Measurements from ENCODE around the gene RMND1.
"Not testable (repeated sequence)": the region's sequence is repeated elsewhere in the genome, so short reads cannot be mapped to it uniquely, and the experiment has no call there.

RMND1 gene

GRCh38 chr6:151452750-151453427 lies 963 bp upstream of the RMND1 start:
- DNase-seq (ENCODE audit: low spot score): peak; percentile 34

- no peak for DNase-seq (ENCODE audit: low spot score)
Measured at GRCh38 chr6:151451417-151451949, 443 bp downstream of the RMND1 start.

- DNase-seq (ENCODE audit: low spot score): not testable (repeated sequence)
Measured at GRCh38 chr6:151450928-151451327, 998 bp downstream of the RMND1 start.

GRCh38 chr6:151448623-151449022 lies 3.3 kb downstream of the RMND1 start:
- DNase-seq (ENCODE audit: low spot score): no peak

- no peak for DNase-seq (ENCODE audit: low spot score)
Measured at GRCh38 chr6:151447237-151447636, 4.7 kb downstream of the RMND1 start.

- DNase-seq (ENCODE audit: low spot score): no peak
Measured at GRCh38 chr6:151445482-151445881, 6.4 kb downstream of the RMND1 start.

- no peak for DNase-seq (ENCODE audit: low spot score)
Measured at GRCh38 chr6:151443911-151444621, 7.9 kb downstream of the RMND1 start.

- DNase-seq (ENCODE audit: low spot score): no peak
Measured at GRCh38 chr6:151443454-151443853, 8.5 kb downstream of the RMND1 start.

GRCh38 chr6:151442371-151442770 lies 9.6 kb downstream of the RMND1 start:
- no peak for DNase-seq (ENCODE audit: low spot score)

GRCh38 chr6:151441390-151442166 lies 10.3 kb downstream of the RMND1 start:
- DNase-seq (ENCODE audit: low spot score): no peak

- peak; percentile 40 for DNase-seq (ENCODE audit: low spot score)
Measured at GRCh38 chr6:151440930-151441329, 11.0 kb downstream of the RMND1 start.

- DNase-seq (ENCODE audit: low spot score): no peak
Measured at GRCh38 chr6:151440498-151440897, 11.4 kb downstream of the RMND1 start.

- no peak for DNase-seq (ENCODE audit: low spot score)
Measured at GRCh38 chr6:151437401-151437800, 14.5 kb downstream of the RMND1 start.

- no peak for DNase-seq (ENCODE audit: low spot score)
Measured at GRCh38 chr6:151436802-151437201, 15.1 kb downstream of the RMND1 start.

- DNase-seq (ENCODE audit: low spot score): no peak
Measured at GRCh38 chr6:151436300-151436699, 15.6 kb downstream of the RMND1 start.

GRCh38 chr6:151434369-151434768 lies 17.6 kb downstream of the RMND1 start:
- DNase-seq (ENCODE audit: low spot score): no peak

GRCh38 chr6:151432651-151433050 lies 19.3 kb downstream of the RMND1 start:
- DNase-seq (ENCODE audit: low spot score): no peak

GRCh38 chr6:151431337-151431736 lies 20.6 kb downstream of the RMND1 start:
- no peak for DNase-seq (ENCODE audit: low spot score)

- no peak for DNase-seq (ENCODE audit: low spot score)
Measured at GRCh38 chr6:151430886-151431285, 21.0 kb downstream of the RMND1 start.

- no peak for DNase-seq (ENCODE audit: low spot score)
Measured at GRCh38 chr6:151428093-151428735, 23.7 kb downstream of the RMND1 start.

GRCh38 chr6:151425561-151425960 lies 26.4 kb downstream of the RMND1 start:
- no peak for DNase-seq (ENCODE audit: low spot score)

- no peak for DNase-seq (ENCODE audit: low spot score)
Measured at GRCh38 chr6:151422981-151423380, 28.9 kb downstream of the RMND1 start.
